ENCODE measurements around the gene PRSS48. TPM values are rescaled to one million over a fixed set of nuclear protein-coding genes. Genes with fewer than 3 reads are reported as not detected.
"Not testable (repeated sequence)": the region's sequence is repeated elsewhere in the genome, so short reads cannot be mapped to it uniquely, and the experiment has no call there.

The PRSS48 gene
- not detected in 2 replicates for total RNA-seq (2014; rRNA removed; shearing (Covaris generic))
- polyA plus RNA-seq (2015; cell fraction: cytosol; rRNA removed): not detected in 2 replicates
- polyA plus RNA-seq (2015; cell fraction: nucleus; rRNA removed): not detected in 2 replicates

GRCh38 chr4:151276787-151277562 lies at the start of gene PRSS48:
TSS of gene PRSS48 (plus strand) at chr4:151277161. CDS start at chr4:151277173, 12 bp downstream.
- in situ Hi-C loops (cut with HindIII; ENCODE audit: low pct_unique_long_range_greater_than_20kb, low sequenced_read_pairs): no loop called here
- peak; percentile 71 for DNase-seq (ENCODE audit: low read depth, low spot score)

DNA sequence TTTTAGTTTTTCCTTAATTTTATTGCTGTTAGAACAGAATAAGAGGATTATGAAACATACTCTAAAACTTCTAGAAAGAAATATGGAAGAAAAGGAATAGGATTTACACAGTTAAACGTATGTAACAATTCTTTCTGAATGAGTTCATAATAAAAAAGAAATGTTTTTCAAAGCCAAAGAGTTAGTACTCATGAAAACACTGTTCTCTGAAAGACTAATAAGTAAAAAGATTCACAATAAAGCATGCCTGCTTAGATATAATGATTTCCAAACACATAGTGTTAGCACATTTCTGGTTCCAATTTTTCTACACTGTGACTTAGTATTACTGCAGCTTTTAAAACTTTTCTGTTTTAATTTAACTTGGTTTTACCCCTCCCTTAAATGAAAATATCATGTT lies 49.8 kb upstream of the PRSS48 start:
- no peak for DNase-seq (ENCODE audit: low read depth, low spot score)
- in situ Hi-C loops (cut with HindIII; ENCODE audit: low pct_unique_long_range_greater_than_20kb, low sequenced_read_pairs): no loop called here

GRCh38 chr4:151227731-151228130 lies 49.2 kb upstream of the PRSS48 start:
- in situ Hi-C loops (cut with HindIII; ENCODE audit: low pct_unique_long_range_greater_than_20kb, low sequenced_read_pairs): no loop called here
- peak; percentile 21 for DNase-seq (ENCODE audit: low read depth, low spot score)

- no peak for DNase-seq (ENCODE audit: low read depth, low spot score)
- in situ Hi-C loops (cut with HindIII; ENCODE audit: low pct_unique_long_range_greater_than_20kb, low sequenced_read_pairs): no loop called here
These were observed 48.5 kb upstream of the PRSS48 start for GRCh38 chr4:151228189-151229119.

- in situ Hi-C loops (cut with HindIII; ENCODE audit: low pct_unique_long_range_greater_than_20kb, low sequenced_read_pairs): no loop called here
- no peak for DNase-seq (ENCODE audit: low read depth, low spot score)
These were observed 44.9 kb upstream of the PRSS48 start for GRCh38 chr4:151231915-151232595.

GRCh38 chr4:151233600-151233999 lies 43.4 kb upstream of the PRSS48 start:
- in situ Hi-C loops (cut with HindIII; ENCODE audit: low pct_unique_long_range_greater_than_20kb, low sequenced_read_pairs): no loop called here
- no peak for DNase-seq (ENCODE audit: low read depth, low spot score)

DNA sequence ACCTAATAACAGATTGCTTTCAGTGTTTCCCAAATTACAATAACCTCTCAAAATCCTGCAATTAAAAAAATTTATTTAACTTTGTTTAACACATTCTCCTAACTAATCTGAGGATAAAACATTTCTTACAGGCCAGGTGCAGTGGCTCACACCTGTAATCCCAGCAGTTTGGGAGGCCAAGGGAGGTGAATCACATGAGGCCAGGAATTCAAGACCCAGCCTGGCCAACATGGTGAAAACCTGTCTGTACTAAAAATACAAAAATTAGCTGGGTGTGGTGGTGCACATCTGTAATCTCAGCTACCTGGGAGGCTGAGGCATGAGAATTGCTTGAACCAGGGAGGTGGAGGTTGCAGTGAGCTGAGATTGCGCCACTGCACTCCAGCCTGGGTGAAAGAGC lies 41.6 kb upstream of the PRSS48 start:
- in situ Hi-C loops (cut with HindIII; ENCODE audit: low pct_unique_long_range_greater_than_20kb, low sequenced_read_pairs); DNase-seq (ENCODE audit: low read depth, low spot score): not testable (repeated sequence)

GRCh38 chr4:151236036-151236435 lies 40.9 kb upstream of the PRSS48 start:
- in situ Hi-C loops (cut with HindIII; ENCODE audit: low pct_unique_long_range_greater_than_20kb, low sequenced_read_pairs): no loop called here

DNA sequence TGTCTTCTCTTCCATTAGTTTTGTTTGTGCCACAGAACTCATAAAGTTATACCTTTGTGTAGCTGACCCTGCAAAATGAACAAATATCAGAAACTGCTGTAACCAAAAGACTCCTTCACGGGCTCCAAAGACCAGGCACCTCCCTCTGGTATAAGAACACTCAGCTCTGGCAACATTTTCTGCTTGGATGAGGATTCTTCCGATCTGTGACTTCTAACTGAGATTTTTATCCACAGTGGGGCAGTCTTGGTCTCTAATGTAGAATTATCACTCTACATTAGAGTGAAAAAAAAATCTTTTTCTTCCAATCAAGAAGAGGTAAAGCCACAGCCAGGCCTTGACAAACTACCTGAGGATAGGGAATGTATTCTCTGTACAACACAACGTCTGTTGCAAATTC lies 38.5 kb upstream of the PRSS48 start:
- DNase-seq (ENCODE audit: low read depth, low spot score): peak; percentile 46
- in situ Hi-C loops (cut with HindIII; ENCODE audit: low pct_unique_long_range_greater_than_20kb, low sequenced_read_pairs): no loop called here

More at GRCh38 chr4:151236036-151236435, 40.9 kb upstream of the PRSS48 start:
- no peak for DNase-seq (ENCODE audit: low read depth, low spot score)

DNA sequence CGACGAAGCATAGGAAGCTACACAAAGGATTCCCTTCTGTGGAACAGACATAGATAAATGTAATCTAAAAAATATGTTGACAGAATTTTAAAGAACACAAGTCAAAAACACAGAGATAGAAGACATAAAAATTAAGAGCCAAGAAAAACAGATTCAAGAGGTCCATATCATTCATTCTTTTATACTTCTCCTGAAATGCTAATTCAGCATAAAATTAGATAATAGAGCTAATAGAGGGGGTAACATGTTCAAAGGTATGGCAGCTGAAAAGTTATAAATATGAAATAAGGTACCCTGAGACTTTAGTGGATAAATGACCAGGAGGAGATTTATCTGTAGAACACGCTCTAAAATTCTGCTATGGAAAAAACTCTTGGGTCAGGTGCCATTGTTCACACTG lies 37.4 kb upstream of the PRSS48 start:
- in situ Hi-C loops (cut with HindIII; ENCODE audit: low pct_unique_long_range_greater_than_20kb, low sequenced_read_pairs): no loop called here
- DNase-seq (ENCODE audit: low read depth, low spot score): no peak

- in situ Hi-C loops (cut with HindIII; ENCODE audit: low pct_unique_long_range_greater_than_20kb, low sequenced_read_pairs): no loop called here
- DNase-seq (ENCODE audit: low read depth, low spot score): no peak
These were observed 34.7 kb upstream of the PRSS48 start for GRCh38 chr4:151242305-151242704.

GRCh38 chr4:151246742-151247141 lies 30.2 kb upstream of the PRSS48 start:
- in situ Hi-C loops (cut with HindIII; ENCODE audit: low pct_unique_long_range_greater_than_20kb, low sequenced_read_pairs): no loop called here

GRCh38 chr4:151247395-151247794 lies 29.6 kb upstream of the PRSS48 start:
- in situ Hi-C loops (cut with HindIII; ENCODE audit: low pct_unique_long_range_greater_than_20kb, low sequenced_read_pairs): no loop called here

More at GRCh38 chr4:151246742-151247141, 30.2 kb upstream of the PRSS48 start:
- no peak for DNase-seq (ENCODE audit: low read depth, low spot score)

GRCh38 chr4:151248519-151248918 lies 28.4 kb upstream of the PRSS48 start:
- no peak for DNase-seq (ENCODE audit: low read depth, low spot score)
- in situ Hi-C loops (cut with HindIII; ENCODE audit: low pct_unique_long_range_greater_than_20kb, low sequenced_read_pairs): no loop called here

More at GRCh38 chr4:151247395-151247794, 29.6 kb upstream of the PRSS48 start:
- no peak for DNase-seq (ENCODE audit: low read depth, low spot score)

GRCh38 chr4:151250706-151251105 lies 26.3 kb upstream of the PRSS48 start:
- in situ Hi-C loops (cut with HindIII; ENCODE audit: low pct_unique_long_range_greater_than_20kb, low sequenced_read_pairs): no loop called here

GRCh38 chr4:151251603-151252304 lies 25.2 kb upstream of the PRSS48 start:
- in situ Hi-C loops (cut with HindIII; ENCODE audit: low pct_unique_long_range_greater_than_20kb, low sequenced_read_pairs): no loop called here
- no peak for DNase-seq (ENCODE audit: low read depth, low spot score)

More at GRCh38 chr4:151250706-151251105, 26.3 kb upstream of the PRSS48 start:
- DNase-seq (ENCODE audit: low read depth, low spot score): no peak

- DNase-seq (ENCODE audit: low read depth, low spot score); in situ Hi-C loops (cut with HindIII; ENCODE audit: low pct_unique_long_range_greater_than_20kb, low sequenced_read_pairs): not testable (repeated sequence)
These were observed 21.7 kb upstream of the PRSS48 start for GRCh38 chr4:151255226-151255625.
